ENCODE data around the gene GRIA1.

Gene GRIA1

GRCh38 chr5:153777681-153778581, 287.5 kb downstream of the GRIA1 start:
- no peak for TF ChIP-seq GATA1 (IDR thresholded peaks at IDR 0.05; ENCODE audit: low read depth, low read length)
- no peak for TF ChIP-seq POLR2A (IDR thresholded peaks at IDR 0.05; ENCODE audit: low read length)
- DNase-seq: no peak

DNA sequence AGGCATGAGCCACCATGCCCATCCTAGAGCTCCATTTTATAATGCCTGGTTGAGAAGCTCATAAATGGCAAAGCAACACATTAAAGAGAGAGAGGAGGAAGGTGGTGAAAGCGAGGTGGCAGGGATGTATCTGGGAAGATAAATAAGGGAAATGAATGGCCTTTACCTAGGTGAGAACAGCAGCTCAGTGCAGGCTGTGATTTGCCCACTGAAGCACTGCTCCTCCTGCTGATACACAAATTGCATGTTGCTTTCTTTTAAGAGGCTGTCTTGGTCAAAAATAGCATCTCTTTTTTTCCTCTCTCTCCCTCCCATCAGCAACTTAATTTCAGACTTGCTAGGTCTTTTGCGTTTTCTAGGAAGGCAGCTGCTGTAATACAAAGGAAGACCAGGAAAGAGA, 289.4 kb downstream of the GRIA1 start:
- no peak for DNase-seq
- TF ChIP-seq GATA1 (IDR thresholded peaks at IDR 0.05; ENCODE audit: low read depth, low read length): no peak
- TF ChIP-seq POLR2A (IDR thresholded peaks at IDR 0.05; ENCODE audit: low read length): no peak

DNA sequence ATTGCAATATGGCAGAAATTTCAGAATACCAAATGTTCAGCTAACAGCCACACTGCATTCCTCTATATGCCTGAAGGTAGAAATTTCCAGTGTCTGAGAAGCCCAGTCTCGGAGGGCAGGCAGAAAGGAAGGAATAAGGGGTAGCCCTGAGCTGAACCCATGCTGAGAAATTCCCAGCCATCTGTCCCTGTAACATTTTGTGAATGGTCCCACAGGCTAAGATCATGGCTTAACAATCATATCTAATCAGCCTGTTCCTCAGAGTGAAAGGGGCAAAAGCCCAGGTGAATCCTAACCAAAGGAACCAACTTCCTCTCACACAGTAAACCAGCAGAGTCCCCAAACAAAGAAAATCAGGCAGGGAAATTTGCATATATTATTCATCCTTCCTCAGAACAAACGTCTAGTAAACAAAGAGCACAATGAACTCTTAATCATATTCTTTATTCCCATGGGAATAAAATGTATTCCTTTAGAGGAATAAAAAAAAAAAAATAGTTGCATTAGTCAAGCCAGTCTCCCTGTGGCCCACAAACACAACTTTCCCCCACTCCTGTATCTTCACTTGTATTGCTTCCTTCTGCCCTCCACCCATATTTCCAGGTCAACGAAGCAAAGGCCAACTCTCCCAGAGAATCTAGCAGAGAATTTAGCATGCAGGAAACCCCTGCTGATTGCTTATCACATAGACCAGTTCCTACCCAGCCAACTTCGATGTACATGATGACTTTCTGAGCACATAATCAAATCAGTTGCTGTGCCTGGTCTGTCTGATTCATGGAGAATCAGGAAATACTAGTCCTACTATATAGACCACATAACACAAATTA, 290.6 kb downstream of the GRIA1 start:
- TF ChIP-seq GATA1 (IDR thresholded peaks at IDR 0.05; ENCODE audit: low read depth, low read length): no peak
- TF ChIP-seq POLR2A (IDR thresholded peaks at IDR 0.05; ENCODE audit: low read length): no peak
- no peak for DNase-seq

- no peak for DNase-seq
- no peak for TF ChIP-seq GATA1 (IDR thresholded peaks at IDR 0.05; ENCODE audit: low read depth, low read length)
- no peak for TF ChIP-seq POLR2A (IDR thresholded peaks at IDR 0.05; ENCODE audit: low read length)
Measured at GRCh38 chr5:153782589-153783361, 292.3 kb downstream of the GRIA1 start.

DNA sequence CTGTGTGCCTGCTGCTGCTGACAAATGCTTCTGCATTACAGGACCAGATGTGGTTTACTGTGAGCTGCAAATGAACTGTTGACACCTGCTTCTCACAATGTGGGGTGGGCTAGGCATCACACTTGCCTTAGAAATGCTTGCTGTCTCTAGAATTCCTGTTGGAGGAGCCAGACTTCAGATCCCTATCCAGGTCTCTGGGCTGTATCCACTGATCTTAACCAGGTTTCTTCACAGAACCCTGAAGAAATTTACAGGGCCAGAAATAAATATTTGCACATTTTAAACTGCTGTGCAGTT, 292.8 kb downstream of the GRIA1 start:
- TF ChIP-seq POLR2A (IDR thresholded peaks at IDR 0.05; ENCODE audit: low read length) (no peak), GATA1 (IDR thresholded peaks at IDR 0.05; ENCODE audit: low read depth, low read length) (no peak)
- DNase-seq: no peak

DNA sequence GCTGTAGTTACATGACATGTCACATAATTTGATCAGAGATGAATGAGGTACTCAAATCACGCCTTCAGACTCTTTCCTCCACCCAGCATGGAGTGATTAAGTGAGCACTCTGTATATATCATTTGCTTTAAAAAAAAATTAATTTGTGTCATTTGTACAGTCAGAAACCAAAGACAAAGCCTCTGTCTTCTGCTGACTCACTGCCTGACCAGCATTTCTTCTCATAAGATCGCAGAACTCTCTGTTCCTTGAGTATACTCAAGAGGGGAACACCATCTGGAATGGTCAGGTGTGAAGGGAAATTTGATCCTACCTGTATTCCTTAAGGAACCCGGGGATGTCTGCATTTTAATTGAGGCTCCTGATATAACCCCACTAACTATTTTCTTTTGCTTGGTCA, 293.8 kb downstream of the GRIA1 start:
- DNase-seq: no peak
- no peak for TF ChIP-seq POLR2A (IDR thresholded peaks at IDR 0.05; ENCODE audit: low read length)
- TF ChIP-seq GATA1 (IDR thresholded peaks at IDR 0.05; ENCODE audit: low read depth, low read length): no peak

DNA sequence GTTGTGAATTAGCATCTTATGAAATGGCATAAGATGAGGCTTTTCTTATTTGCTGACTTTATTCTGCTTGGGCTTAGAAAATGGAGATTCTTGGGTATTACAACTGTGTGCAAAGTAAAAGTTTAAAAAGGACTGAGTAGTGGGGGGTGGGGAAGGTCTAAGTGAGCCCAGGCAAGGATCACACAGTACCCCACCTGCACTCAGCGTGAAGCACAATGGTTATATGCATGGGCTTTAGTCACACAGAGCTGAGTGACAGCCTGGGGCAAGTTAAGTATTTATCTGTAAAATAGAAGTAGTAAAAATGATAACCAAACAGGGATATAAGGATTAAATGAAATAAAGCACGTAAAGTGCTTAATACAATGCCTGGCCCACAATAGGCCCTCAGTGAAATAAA, 300.9 kb downstream of the GRIA1 start:
- DNase-seq: no peak
- TF ChIP-seq GATA1 (IDR thresholded peaks at IDR 0.05; ENCODE audit: low read depth, low read length) (no peak), POLR2A (IDR thresholded peaks at IDR 0.05; ENCODE audit: low read length) (no peak)

DNA sequence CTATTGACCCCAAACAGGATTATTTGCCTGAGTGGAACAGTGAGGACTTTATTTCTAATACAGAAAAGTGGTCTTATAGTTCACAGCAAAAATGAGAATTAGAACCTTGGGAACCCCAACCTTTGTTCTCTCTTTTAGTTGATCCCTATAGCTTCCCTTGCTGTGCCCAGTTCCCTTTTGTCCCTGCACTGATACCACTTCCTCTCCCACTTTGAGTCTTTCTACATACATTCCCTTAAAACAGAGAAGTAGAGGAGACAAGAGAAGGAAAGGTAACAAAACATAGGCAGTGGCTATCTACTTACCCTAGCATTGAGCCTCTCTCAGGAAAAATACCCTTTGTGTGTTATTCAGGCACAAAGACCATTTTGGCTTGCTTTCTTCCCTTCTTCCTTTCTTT, 301.8 kb downstream of the GRIA1 start:
- TF ChIP-seq POLR2A (IDR thresholded peaks at IDR 0.05; ENCODE audit: low read length) (no peak), GATA1 (IDR thresholded peaks at IDR 0.05; ENCODE audit: low read depth, low read length) (no peak)
- no peak for DNase-seq

DNA sequence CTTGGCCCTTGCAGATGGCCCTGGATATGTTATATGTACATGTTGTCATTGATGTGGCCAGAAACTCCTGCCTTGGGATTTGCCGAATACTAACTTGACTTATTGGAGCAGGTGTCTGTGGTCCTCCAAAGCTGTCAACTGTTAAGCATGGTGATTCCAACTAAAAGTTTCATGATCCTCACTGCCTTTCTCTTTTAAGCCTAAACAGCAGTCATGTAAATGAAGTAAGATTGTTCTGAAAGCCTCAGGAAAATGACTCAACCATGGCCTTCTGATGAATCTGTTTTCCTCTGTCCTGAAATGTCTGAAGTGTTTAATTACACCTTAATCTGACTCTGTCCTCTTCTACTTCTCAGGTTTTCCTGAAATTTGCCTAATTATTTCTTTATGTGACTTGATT, 303.2 kb downstream of the GRIA1 start:
- TF ChIP-seq GATA1 (IDR thresholded peaks at IDR 0.05; ENCODE audit: low read depth, low read length): no peak
- no peak for TF ChIP-seq POLR2A (IDR thresholded peaks at IDR 0.05; ENCODE audit: low read length)
- no peak for DNase-seq

DNA sequence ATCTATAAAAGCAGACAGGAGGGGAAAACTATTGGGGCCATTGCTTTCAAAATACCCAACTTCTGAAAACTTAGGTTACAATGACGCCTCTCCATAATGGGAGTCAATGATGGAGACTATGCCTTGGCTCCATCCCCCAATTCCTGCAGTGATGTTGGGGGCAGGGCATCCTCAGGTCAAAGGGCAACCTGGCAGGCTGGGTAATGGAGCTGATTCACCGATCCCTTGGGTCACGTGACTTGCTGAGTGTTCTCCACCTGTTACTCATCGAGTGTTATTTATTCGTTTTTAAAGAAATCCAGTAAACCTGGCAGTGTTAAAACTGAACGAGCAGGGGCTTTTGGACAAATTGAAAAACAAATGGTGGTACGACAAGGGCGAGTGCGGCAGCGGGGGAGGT, 303.9 kb downstream of the GRIA1 start:
- TF ChIP-seq POLR2A (IDR thresholded peaks at IDR 0.05; ENCODE audit: low read length) (no peak), GATA1 (IDR thresholded peaks at IDR 0.05; ENCODE audit: low read depth, low read length) (no peak)
- no peak for DNase-seq

DNA sequence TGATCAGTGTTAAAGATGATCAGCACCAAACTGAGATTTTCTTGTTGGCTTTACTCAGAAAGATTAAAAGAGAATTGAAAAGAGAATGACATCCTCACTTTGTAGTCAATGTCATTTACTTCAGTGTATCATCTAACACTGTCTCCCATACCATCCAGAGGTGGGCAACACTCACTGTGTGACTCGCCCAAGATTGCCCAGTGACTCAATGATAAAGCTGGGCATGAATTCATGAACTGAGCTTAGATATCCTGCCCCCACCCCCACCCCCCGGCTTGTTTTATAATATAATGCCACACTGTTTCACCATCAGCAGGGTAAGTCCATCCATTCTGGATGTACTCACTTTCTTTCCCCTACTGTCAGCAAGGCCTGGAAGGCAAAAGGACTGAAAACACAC, 306.1 kb downstream of the GRIA1 start:
- no peak for DNase-seq
- no peak for TF ChIP-seq POLR2A (IDR thresholded peaks at IDR 0.05; ENCODE audit: low read length)

DNA sequence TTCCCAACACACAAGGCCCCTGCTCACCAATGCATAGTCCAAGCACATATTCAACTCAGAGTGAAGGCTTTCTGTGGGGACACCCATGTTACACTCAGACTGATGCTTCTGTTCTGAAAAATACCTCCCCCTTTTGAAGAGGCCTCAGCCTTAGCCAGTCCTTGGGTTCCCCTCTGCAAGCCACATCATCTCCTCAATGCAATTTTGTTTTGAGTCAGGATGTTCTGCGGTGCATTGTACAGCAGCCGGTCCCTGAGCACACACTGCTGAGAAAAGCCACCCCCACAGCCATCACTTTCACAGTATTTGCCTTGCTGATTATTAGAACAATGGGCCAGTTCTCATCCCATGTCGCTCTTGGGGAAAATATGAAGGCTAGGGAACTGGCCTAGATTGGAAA, 307.0 kb downstream of the GRIA1 start:
- DNase-seq: no peak

GRCh38 chr5:153798830-153799229, 308.4 kb downstream of the GRIA1 start:
- TF ChIP-seq POLR2A (IDR thresholded peaks at IDR 0.05; ENCODE audit: low read length) (no peak), GATA1 (IDR thresholded peaks at IDR 0.05; ENCODE audit: low read depth, low read length) (no peak)
- DNase-seq: no peak

More for the DNA sequence above, 307.0 kb downstream of the GRIA1 start:
- TF ChIP-seq POLR2A (IDR thresholded peaks at IDR 0.05; ENCODE audit: low read length) (no peak), GATA1 (IDR thresholded peaks at IDR 0.05; ENCODE audit: low read depth, low read length) (no peak)

GRCh38 chr5:153799466-153799865, 309.0 kb downstream of the GRIA1 start:
- TF ChIP-seq POLR2A (IDR thresholded peaks at IDR 0.05; ENCODE audit: low read length): no peak
- no peak for TF ChIP-seq GATA1 (IDR thresholded peaks at IDR 0.05; ENCODE audit: low read depth, low read length)
- no peak for DNase-seq

Measured in erythroblast (primary cell).